Measurements from ENCODE around the gene CLINT1.
"Not testable (repeated sequence)": the region's sequence is repeated elsewhere in the genome, so short reads cannot be mapped to it uniquely, and the experiment has no call there.

The CLINT1 gene
- long read RNA-seq, donor 1, transcript CLINT1-207 (12 exons, 2,346 nt): minor isoform, 5 of 65 reads
- long read RNA-seq, donor 1, transcript CLINT1-208 (2 exons, 2,905 nt): major isoform, 9 of 65 reads
- long read RNA-seq, donor 1, transcript CLINT1-201 (12 exons, 3,440 nt): major isoform, 9 of 65 reads
- long read RNA-seq, donor 1, partial matches to known transcripts: 41 of 65 reads
- long read RNA-seq, donor 1, other reads (novel, unspliced or antisense): 0 of 65 reads
- long read RNA-seq, donor 2, partial matches to known transcripts: 26 of 32 reads
- long read RNA-seq, donor 2, other reads (novel, unspliced or antisense): 0 of 32 reads
- long read RNA-seq, donor 3, transcript CLINT1-201 (12 exons, 3,440 nt): major isoform, 5 of 39 reads
- long read RNA-seq, donor 3, transcript CLINT1-207 (12 exons, 2,346 nt): major isoform, 5 of 39 reads
- long read RNA-seq, donor 3, partial matches to known transcripts: 24 of 39 reads
- long read RNA-seq, donor 3, other reads (novel, unspliced or antisense): 0 of 39 reads
- long read RNA-seq, donor 4, transcript CLINT1-208 (2 exons, 2,905 nt): major isoform, 15 of 69 reads
- long read RNA-seq, donor 4, transcript CLINT1-201 (12 exons, 3,440 nt): minor isoform, 6 of 69 reads
- long read RNA-seq, donor 4, transcript CLINT1-207 (12 exons, 2,346 nt): minor isoform, 5 of 69 reads
- long read RNA-seq, donor 4, partial matches to known transcripts: 40 of 69 reads
- long read RNA-seq, donor 4, other reads (novel, unspliced or antisense): 0 of 69 reads
- long read RNA-seq, donor 5, transcript CLINT1-207 (12 exons, 2,346 nt): major isoform, 11 of 41 reads
- long read RNA-seq, donor 5, transcript CLINT1-208 (2 exons, 2,905 nt): minor isoform, 6 of 41 reads
- long read RNA-seq, donor 5, transcript CLINT1-201 (12 exons, 3,440 nt): minor isoform, 8 of 41 reads
- long read RNA-seq, donor 5, partial matches to known transcripts: 16 of 41 reads
- long read RNA-seq, donor 5, other reads (novel, unspliced or antisense): 0 of 41 reads
- long read RNA-seq, donor 6, transcript CLINT1-208 (2 exons, 2,905 nt): major isoform, 9 of 87 reads
- long read RNA-seq, donor 6, partial matches to known transcripts: 70 of 87 reads
- long read RNA-seq, donor 6, other reads (novel, unspliced or antisense): 0 of 87 reads
- long read RNA-seq, donor 7, transcript CLINT1-208 (2 exons, 2,905 nt): major isoform, 11 of 145 reads
- long read RNA-seq, donor 7, transcript CLINT1-201 (12 exons, 3,440 nt): minor isoform, 5 of 145 reads
- long read RNA-seq, donor 7, transcript CLINT1-207 (12 exons, 2,346 nt): minor isoform, 6 of 145 reads
- long read RNA-seq, donor 7, partial matches to known transcripts: 121 of 145 reads
- long read RNA-seq, donor 7, other reads (novel, unspliced or antisense): 0 of 145 reads
- long read RNA-seq, donor 8, transcript CLINT1-207 (12 exons, 2,346 nt): minor isoform, 6 of 41 reads
- long read RNA-seq, donor 8, transcript CLINT1-201 (12 exons, 3,440 nt): minor isoform, 6 of 41 reads
- long read RNA-seq, donor 8, transcript CLINT1-208 (2 exons, 2,905 nt): major isoform, 8 of 41 reads
- long read RNA-seq, donor 8, partial matches to known transcripts: 20 of 41 reads
- long read RNA-seq, donor 8, other reads (novel, unspliced or antisense): 0 of 41 reads

- peak; percentile 72 for DNase-seq
Measured at GRCh38 chr5:157858527-157859226, at the start of gene CLINT1. Gene CLINT1 (minus strand): TSS chr5:157859145. CDS start chr5:157858970, 175 bp downstream.

GRCh38 chr5:157908459-157908858 is 49.5 kb upstream of the CLINT1 start:
- no peak for DNase-seq

GRCh38 chr5:157907479-157907878 is 48.5 kb upstream of the CLINT1 start:
- no peak for DNase-seq

- DNase-seq: no peak
Measured at GRCh38 chr5:157903117-157903450, 44.1 kb upstream of the CLINT1 start.

- DNase-seq: no peak
Measured at GRCh38 chr5:157902449-157903116, 43.6 kb upstream of the CLINT1 start.

GRCh38 chr5:157900644-157901043 is 41.7 kb upstream of the CLINT1 start:
- no peak for DNase-seq

GRCh38 chr5:157893611-157894010 is 34.7 kb upstream of the CLINT1 start:
- no peak for DNase-seq

- DNase-seq: no peak
Measured at GRCh38 chr5:157892974-157893373, 34.0 kb upstream of the CLINT1 start.

- no peak for DNase-seq
Measured at GRCh38 chr5:157890836-157891597, 32.1 kb upstream of the CLINT1 start.

- no peak for DNase-seq
Measured at GRCh38 chr5:157888814-157889532, 30.0 kb upstream of the CLINT1 start.

- no peak for DNase-seq
Measured at GRCh38 chr5:157886796-157887380, 27.9 kb upstream of the CLINT1 start.

- DNase-seq: not testable (repeated sequence)
Measured at GRCh38 chr5:157885051-157885450, 26.1 kb upstream of the CLINT1 start.

- DNase-seq: not testable (repeated sequence)
Measured at GRCh38 chr5:157881498-157881897, 22.6 kb upstream of the CLINT1 start.

- no peak for DNase-seq
Measured at GRCh38 chr5:157877821-157878220, 18.9 kb upstream of the CLINT1 start.

- DNase-seq: no peak
Measured at GRCh38 chr5:157874861-157875260, 15.9 kb upstream of the CLINT1 start.

GRCh38 chr5:157870837-157871834 is 12.2 kb upstream of the CLINT1 start:
- DNase-seq: no peak

GRCh38 chr5:157867751-157868387 is 8.9 kb upstream of the CLINT1 start:
- DNase-seq: no peak

Data from right kidney (tissue), 9 donors.